22Rv1 (cell line): ENCODE results near the gene ATP1A2.

ENCODE experiments used
- ZFX ChIP-seq: fragments of 450-650 bp; IDR thresholded peaks from 2 replicates; pipeline ENCODE4 v1.6.1; 2017; ENCODE audit warnings: antibody characterized with exemption, borderline replicate concordance
- TF ChIP-seq, protein P1 (sequence below): fragments of 450-650 bp; IDR thresholded peaks from 2 replicates; pipeline ENCODE4 v1.5.1; 2017; ENCODE audit warnings: mild to moderate bottlenecking

DNA sequence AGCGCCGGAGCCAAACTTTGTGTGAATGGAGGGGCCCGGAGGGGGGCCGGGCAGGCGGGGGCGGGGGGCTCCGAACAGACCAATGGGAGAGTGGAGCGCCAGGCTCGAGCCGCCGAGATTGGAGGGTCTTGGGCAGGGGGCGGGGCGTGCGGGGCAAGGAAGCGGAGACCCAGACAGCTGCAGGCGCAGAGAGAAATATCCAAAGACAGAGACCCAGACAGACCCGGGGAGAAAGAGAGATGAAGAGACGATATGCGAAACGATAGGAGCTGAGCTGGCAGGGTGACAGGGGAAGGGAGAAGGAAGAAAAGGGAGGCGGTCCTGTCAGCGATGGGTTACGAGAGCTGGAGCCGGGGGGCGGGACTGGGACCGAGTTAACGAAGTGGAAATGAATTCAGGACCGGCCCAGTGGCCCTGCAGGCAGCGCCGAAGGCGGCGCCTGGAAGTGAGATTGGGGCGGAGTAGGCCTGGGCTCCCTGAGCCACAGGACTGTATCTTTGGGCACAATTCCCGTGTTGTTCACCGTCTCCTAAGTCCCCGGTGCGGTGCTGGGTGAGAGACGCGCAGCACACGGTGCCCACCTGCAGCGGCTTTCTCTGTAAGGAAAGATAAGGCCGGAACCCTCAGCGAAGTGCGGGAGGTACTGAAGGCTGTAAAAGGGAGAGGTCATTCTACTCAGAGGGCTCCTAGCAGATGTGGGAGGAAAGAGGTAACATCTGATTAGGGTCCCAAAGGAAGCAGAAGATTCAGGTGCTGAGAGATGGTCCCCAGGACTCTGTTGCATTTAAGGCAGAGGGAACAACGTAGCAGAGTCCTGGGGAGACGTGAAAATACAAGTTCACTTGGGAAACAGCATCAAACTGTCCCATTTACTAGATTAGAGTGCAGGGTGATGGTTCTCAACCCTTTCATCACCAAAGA is 45.1 kb upstream of the ATP1A2 start:
- TF ChIP-seq, protein P1, sequence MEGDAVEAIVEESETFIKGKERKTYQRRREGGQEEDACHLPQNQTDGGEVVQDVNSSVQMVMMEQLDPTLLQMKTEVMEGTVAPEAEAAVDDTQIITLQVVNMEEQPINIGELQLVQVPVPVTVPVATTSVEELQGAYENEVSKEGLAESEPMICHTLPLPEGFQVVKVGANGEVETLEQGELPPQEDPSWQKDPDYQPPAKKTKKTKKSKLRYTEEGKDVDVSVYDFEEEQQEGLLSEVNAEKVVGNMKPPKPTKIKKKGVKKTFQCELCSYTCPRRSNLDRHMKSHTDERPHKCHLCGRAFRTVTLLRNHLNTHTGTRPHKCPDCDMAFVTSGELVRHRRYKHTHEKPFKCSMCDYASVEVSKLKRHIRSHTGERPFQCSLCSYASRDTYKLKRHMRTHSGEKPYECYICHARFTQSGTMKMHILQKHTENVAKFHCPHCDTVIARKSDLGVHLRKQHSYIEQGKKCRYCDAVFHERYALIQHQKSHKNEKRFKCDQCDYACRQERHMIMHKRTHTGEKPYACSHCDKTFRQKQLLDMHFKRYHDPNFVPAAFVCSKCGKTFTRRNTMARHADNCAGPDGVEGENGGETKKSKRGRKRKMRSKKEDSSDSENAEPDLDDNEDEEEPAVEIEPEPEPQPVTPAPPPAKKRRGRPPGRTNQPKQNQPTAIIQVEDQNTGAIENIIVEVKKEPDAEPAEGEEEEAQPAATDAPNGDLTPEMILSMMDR, result no peak
- no peak for TF ChIP-seq ZFX
